Upper lobe of left lung (tissue), 4 donors: ENCODE data around the gene BNC2.

Experiments used
- POLR2AphosphoS5 ChIP-seq, 2 donors: sonication (generic); formaldehyde crosslinking; IDR thresholded peaks; one replicate each; pipeline ENCODE4 v1.5.1; 2017; ENCODE audit warnings: antibody characterized with exemption in 2 of 2
- TF ChIP-seq, protein P1 (sequence below), 6 experiments: fragments of 450-650 bp in 4 of 6; fragments of 200-600 bp in 2 of 6; sonication (generic) in 2 of 6; IDR thresholded peaks; one replicate each; pipeline ENCODE4 v1.5.1; 2016 to 2019; ENCODE audit warnings: antibody characterized with exemption in 6 of 6

DNA sequence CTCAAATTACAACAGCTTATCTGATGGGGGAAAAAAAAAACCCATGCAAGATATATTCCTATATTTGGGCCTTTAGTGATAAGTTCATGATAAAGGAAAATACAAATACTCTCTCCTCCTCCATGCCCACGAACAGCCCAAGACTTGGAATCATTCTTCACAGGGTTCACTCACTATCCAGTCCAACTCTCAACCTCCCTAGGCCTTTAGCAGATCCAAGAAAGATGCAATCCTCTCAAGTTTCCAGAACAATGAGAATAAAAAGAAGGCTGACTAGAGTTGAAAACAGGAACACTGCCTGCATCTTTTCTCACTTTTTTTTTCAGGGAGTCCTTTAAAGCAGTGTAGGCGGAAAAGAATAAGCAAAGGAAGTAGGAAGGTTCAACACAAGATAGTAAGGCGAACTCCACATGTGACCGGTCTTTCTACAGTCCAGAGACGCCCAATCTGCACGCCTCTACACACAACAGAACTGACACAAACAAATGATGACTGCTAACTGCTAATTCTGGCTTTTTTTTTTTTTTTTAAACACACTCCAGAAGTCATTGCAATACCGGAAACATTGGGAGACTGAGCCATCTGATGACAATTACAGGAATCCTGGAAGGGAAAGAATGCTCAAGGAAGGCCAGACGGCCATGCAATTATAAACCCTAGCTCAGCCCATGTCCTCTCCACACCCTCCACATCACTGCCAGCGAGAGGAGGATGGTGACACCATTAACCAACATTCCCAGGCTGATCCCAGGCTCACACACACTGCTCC is 75.4 kb downstream of the BNC2 start:
- TF ChIP-seq, protein P1, sequence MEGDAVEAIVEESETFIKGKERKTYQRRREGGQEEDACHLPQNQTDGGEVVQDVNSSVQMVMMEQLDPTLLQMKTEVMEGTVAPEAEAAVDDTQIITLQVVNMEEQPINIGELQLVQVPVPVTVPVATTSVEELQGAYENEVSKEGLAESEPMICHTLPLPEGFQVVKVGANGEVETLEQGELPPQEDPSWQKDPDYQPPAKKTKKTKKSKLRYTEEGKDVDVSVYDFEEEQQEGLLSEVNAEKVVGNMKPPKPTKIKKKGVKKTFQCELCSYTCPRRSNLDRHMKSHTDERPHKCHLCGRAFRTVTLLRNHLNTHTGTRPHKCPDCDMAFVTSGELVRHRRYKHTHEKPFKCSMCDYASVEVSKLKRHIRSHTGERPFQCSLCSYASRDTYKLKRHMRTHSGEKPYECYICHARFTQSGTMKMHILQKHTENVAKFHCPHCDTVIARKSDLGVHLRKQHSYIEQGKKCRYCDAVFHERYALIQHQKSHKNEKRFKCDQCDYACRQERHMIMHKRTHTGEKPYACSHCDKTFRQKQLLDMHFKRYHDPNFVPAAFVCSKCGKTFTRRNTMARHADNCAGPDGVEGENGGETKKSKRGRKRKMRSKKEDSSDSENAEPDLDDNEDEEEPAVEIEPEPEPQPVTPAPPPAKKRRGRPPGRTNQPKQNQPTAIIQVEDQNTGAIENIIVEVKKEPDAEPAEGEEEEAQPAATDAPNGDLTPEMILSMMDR (IDR thresholded peaks at IDR 0.05) = no peak
- no peak for TF ChIP-seq POLR2AphosphoS5 (IDR thresholded peaks at IDR 0.05)
